Testis (tissue), 2 donors: ENCODE measurements around the gene THRAP3.

ENCODE experiments used
- CTCF ChIP-seq, 3 experiments: fragments of 450-650 bp in 2 of 3; fragments of 200-600 bp in 1 of 3; sonication (generic) in 1 of 3; IDR thresholded peaks; one replicate each; pipeline ENCODE4 v1.5.1; 2016 to 2019; ENCODE audit warnings: antibody characterized with exemption in 3 of 3, mild to moderate bottlenecking in 2 of 3, moderate library complexity in 1 of 3
- POLR2A ChIP-seq: fragments of 450-650 bp; IDR thresholded peaks from one replicate; pipeline ENCODE4 v1.6.1; 2017; ENCODE audit warnings: antibody characterized with exemption, mild to moderate bottlenecking, moderate library complexity

- no peak for TF ChIP-seq CTCF (IDR thresholded peaks at IDR 0.05)
- no peak for TF ChIP-seq POLR2A
These were observed 12.1 kb downstream of the THRAP3 start for GRCh38 chr1:36236302-36236701.
